ENCODE data around the gene GLTP. TPM values are rescaled to one million over a fixed set of nuclear protein-coding genes. Genes with fewer than 3 reads are reported as not detected.
"Not testable (repeated sequence)": the region's sequence is repeated elsewhere in the genome, so short reads cannot be mapped to it uniquely, and the experiment has no call there.

Gene GLTP
- total and polyA plus RNA-seq, 12 donors, result 18.0 to 28.0 (median 21.9) TPM

- H3K4me3 ChIP-seq, result no peak overlapping the region
- no peak overlapping the region for H3K27ac ChIP-seq
- intact Hi-C loops (cut with DNase I), result no loop called here
- no peak for ATAC-seq
- no peak for DNase-seq
- peaks cover 0 to 5% (median 0%) of the 10 kb centered on the region in 7 donors for H3K27me3 ChIP-seq
- no peaks in the 10 kb centered on the region for H3K9me3 ChIP-seq
- no peaks in the 10 kb centered on the region for H3K36me3 ChIP-seq
- H3K4me1 ChIP-seq, result peaks cover 0 to 30% (median 11%) of the 10 kb centered on the region in 9 donors
- 93 to 94% methylated on average over 1 of the region's 1 CpG for WGBS, 2 donors
- TF ChIP-seq, protein P1, sequence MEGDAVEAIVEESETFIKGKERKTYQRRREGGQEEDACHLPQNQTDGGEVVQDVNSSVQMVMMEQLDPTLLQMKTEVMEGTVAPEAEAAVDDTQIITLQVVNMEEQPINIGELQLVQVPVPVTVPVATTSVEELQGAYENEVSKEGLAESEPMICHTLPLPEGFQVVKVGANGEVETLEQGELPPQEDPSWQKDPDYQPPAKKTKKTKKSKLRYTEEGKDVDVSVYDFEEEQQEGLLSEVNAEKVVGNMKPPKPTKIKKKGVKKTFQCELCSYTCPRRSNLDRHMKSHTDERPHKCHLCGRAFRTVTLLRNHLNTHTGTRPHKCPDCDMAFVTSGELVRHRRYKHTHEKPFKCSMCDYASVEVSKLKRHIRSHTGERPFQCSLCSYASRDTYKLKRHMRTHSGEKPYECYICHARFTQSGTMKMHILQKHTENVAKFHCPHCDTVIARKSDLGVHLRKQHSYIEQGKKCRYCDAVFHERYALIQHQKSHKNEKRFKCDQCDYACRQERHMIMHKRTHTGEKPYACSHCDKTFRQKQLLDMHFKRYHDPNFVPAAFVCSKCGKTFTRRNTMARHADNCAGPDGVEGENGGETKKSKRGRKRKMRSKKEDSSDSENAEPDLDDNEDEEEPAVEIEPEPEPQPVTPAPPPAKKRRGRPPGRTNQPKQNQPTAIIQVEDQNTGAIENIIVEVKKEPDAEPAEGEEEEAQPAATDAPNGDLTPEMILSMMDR (IDR thresholded peaks at IDR 0.05), result no peak
Measured at GRCh38 chr12:109892165-109892715, 11.9 kb upstream of the GLTP start.

DNA sequence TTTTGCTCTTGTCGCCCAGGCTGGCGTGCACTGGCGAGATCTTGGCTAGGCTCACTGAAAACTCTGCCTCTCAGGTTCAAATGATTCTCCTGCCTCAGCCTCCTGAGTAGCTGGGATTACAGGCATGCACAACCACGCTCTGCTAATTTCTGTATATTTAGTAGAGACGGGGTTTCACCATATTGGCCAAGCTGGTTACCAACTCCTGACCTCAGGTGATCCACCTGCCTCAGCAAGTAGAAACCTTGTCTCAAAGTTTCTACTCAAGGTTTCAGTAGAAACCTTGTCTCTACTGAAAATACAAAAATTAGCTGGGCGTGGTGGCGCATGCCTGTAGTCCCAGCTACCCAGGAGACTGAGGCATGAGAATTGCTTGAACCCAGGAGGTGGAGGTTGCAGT lies 11.4 kb upstream of the GLTP start:
- intact Hi-C loops (cut with DNase I); H3K36me3 ChIP-seq; DNase-seq; H3K27ac ChIP-seq; H3K9me3 ChIP-seq; H3K4me3 ChIP-seq; ATAC-seq; H3K27me3 ChIP-seq: not testable (repeated sequence)
- WGBS, 2 donors, result 91 to 92% methylated on average over 7 of the region's 7 CpGs
- peaks cover 0 to 32% (median 11%) of the 10 kb centered on the region in 9 donors for H3K4me1 ChIP-seq

DNA sequence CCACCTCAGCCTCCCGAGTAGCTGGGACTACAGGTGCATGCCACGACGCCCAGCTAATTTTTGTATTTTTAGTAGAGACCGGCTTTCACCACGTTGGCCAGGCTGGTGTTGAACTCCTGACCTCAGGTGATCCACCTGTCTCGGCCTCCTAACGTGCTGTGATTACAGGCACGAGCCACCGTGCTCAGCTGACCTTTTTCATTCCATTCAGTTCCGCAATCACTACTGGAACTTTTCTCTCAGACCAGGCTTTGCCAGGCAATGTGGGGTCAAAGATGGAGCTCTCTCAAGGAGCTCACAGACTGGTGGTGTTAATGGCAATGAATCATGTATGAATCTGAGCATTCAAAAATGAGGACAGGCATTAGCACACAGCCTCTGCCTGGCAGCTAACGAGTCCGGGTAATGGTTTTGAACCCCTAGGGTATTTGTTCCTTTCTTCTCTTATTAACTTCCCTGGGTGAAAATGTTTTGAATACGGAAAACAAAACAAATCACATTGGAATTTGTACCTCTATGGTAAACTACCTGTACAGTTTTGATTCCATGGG lies 10.4 kb upstream of the GLTP start:
- TF ChIP-seq, protein P1 (IDR thresholded peaks at IDR 0.05), result no peak
- H3K27ac ChIP-seq, result no peak overlapping the region
- peaks cover 0 to 32% (median 11%) of the 10 kb centered on the region in 9 donors for H3K4me1 ChIP-seq
- H3K4me3 ChIP-seq, result no peak overlapping the region
- no peak for DNase-seq
- ATAC-seq, result no peak
- H3K36me3 ChIP-seq, result no peaks in the 10 kb centered on the region
- H3K9me3 ChIP-seq, result no peaks in the 10 kb centered on the region
- 80 to 81% methylated on average over 13 of the region's 13 CpGs for WGBS, 2 donors
- intact Hi-C loops (cut with DNase I), result no loop called here
- H3K27me3 ChIP-seq, result peaks cover 0 to 5% (median 0%) of the 10 kb centered on the region in 7 donors

GRCh38 chr12:109888179-109889020 lies 8.1 kb upstream of the GLTP start:
- Histone ChIP-seq H3K9me3 (no peaks in the 10 kb centered on the region), H3K27ac (peak overlapping the region in 8 of 10 donors; percentile 42 to 88 (median 60)), H3K27me3 (peaks cover 0 to 5% (median 0%) of the 10 kb centered on the region in 7 donors), H3K4me1 (peaks cover 0 to 32% (median 11%) of the 10 kb centered on the region in 9 donors), H3K4me3 (no peak overlapping the region), H3K36me3 (no peaks in the 10 kb centered on the region)
- TF ChIP-seq, protein P1 (IDR thresholded peaks at IDR 0.05), result no peak
- peak in 7 of 8 donors; percentile 52 to 87 (median 64) for ATAC-seq
- DNase-seq, result no peak
- intact Hi-C loops (cut with DNase I), result no loop called here
- 59 to 63% methylated on average over 12 of the region's 12 CpGs for WGBS, 2 donors

Data from heart right ventricle (tissue), 16 donors.